Activated CD4-positive, alpha-beta T cell treated with anti-CD3 and anti-CD28 coated beads for 36 hours (primary cell): ENCODE results near the gene PI3. TPM values are rescaled to one million over a fixed set of nuclear protein-coding genes. Genes with fewer than 3 reads are reported as not detected.
"Not testable (repeated sequence)": the region's sequence is repeated elsewhere in the genome, so short reads cannot be mapped to it uniquely, and the experiment has no call there.

Experiments
- ATAC-seq: fragments of 200-7000 bp; cut with Tn5 transposase; one replicate; pipeline ENCODE4 v1.10.0; 2021; ENCODE audit warnings: mild to moderate bottlenecking, moderate library complexity
- CTCF ChIA-PET: fragments of 350-600 bp; sonication (Branson Sonifier 250); formaldehyde crosslinking; loops from one replicate; lab custom pipeline; 2021; ENCODE audit warnings: antibody characterized with exemption; lab: Charles Lee
- POLR2A ChIA-PET: fragments of 350-600 bp; sonication (Branson Sonifier 250); formaldehyde crosslinking; loops from one replicate; lab custom pipeline; 2021; ENCODE audit warnings: antibody characterized with exemption, inconsistent platforms; lab: Charles Lee
- DNase-seq: peaks from one replicate; pipeline ENCODE4 v3.0.0-alpha.2; 2020
- H3K27ac Mint-ChIP-seq: one replicate; pipeline ENCODE4 v1.8.0; 2021; ENCODE audit warnings: mixed read lengths
- H3K27me3 Mint-ChIP-seq: one replicate; pipeline ENCODE4 v1.8.0; 2021; ENCODE audit warnings: mixed read lengths
- H3K36me3 Mint-ChIP-seq: one replicate; pipeline ENCODE4 v1.8.0; 2021; ENCODE audit warnings: low read depth, mixed read lengths
- H3K4me1 Mint-ChIP-seq: one replicate; pipeline ENCODE4 v1.8.0; 2021; ENCODE audit warnings: mixed read lengths
- H3K4me3 Mint-ChIP-seq: one replicate; pipeline ENCODE4 v1.8.0; 2021; ENCODE audit warnings: mild to moderate bottlenecking, moderate library complexity, mixed read lengths
- H3K9me3 Mint-ChIP-seq: one replicate; pipeline ENCODE4 v1.8.0; 2021; ENCODE audit warnings: low read depth, mixed read lengths
- intact Hi-C, 2 experiments: fragments of 100-400 bp; cut with DNase I in 1 of 2; cut with micrococcal nuclease in 1 of 2; formaldehyde crosslinking; loops; one replicate each; pipeline versions ENCODE4 v1.14.2 to v1.15.1; 2022 to 2024; cut with DNase I, micrococcal nuclease
- total RNA-seq, 2 experiments: library from RNA; stranded (reverse); gene quantifications; one replicate each; pipeline ENCODE4 v1.2.3, GENCODE V29; 2021

The PI3 gene
- total RNA-seq: not detected

DNA sequence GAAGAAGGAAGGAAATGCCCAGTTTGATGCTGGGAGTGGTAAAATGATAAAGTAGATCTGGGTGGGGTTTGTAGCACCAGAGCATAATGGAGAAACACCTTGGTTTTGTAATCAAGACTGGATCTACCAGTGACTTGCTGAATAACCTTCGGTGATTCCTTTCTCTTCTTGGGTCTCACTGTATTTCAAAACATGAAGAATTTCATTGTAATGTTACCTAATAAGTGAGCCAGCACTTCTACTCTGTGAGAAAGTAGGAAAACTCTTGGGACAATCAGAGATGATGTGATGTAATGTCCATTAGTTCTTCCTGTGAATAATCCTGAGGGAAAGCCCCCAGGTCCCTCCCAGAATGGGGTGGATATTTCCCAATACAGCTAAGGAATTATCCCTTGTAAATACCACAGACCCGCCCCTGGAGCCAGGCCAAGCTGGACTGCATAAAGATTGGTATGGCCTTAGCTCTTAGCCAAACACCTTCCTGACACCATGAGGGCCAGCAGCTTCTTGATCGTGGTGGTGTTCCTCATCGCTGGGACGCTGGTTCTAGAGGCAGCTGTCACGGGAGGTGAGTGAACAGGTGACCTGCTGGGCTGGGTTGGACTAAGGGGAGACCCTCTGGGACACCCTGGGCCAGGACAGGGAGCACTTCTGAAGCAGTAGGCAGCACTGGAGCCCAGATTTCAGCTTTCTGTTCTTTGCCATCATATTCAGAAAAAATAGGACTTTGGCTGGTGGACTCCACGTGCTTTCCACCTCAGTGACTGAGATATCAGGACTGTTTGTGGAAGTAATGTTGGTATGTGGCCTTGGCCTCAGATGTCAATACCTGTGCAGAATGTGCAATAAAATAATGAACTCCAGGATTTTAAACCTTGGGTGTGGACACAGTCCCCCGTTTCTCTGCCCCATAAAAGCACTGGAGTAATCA, at the start of gene PI3:
TSS of gene PI3 (plus strand) at position 469 of the 931 bp plus-strand sequence. CDS start at position 490, 21 bp downstream.
- Mint-ChIP-seq H3K9me3 (no peaks in the 10 kb centered on the region), H3K27me3 (peaks cover 17% of the 10 kb centered on the region), H3K4me3 (no peak within 1 kb of the TSS), H3K27ac (no peak within 1 kb of the TSS), H3K4me1 (no peaks in the 10 kb centered on the region), H3K36me3 (no peaks in the 10 kb centered on the region)
- intact Hi-C loops: no loop called here
- ChIA-PET POLR2A (no interaction called here), CTCF (interaction anchor here (0.7 to 1.4 kb wide), 2 partner anchors 36 to 55 kb away, joined by 3 read pairs; no protein-coding TSS in a partner anchor)
- no peak for ATAC-seq
- DNase-seq: no peak

DNA sequence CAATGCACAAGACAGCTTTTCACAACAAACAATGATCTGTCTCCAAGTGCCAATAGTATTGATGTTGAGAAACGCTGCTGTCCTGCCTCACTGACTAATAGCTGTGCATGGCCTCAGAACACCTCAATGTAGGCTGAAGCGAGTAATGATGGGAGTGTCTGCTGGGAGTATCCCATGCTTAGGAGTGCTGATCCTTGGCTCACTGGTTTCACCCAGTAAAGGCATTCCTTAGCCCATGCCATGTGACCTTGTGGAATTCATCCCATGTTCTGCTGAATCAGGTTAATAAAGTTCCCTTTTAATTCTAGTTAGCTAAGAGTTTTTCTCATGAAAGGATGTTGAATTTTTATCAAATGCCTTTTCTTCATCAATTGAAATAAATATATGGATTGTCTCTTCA, 46.6 kb upstream of the PI3 start:
- no peaks in the 10 kb centered on the region for H3K36me3 Mint-ChIP-seq
- CTCF ChIA-PET: interaction anchor here (1.0 kb wide), 2 partner anchors 18 to 31 kb away, joined by 3 read pairs; no protein-coding TSS in a partner anchor
- no peaks in the 10 kb centered on the region for H3K9me3 Mint-ChIP-seq
- intact Hi-C loops: no loop called here
- H3K4me3 Mint-ChIP-seq: no peak overlapping the region
- no peak overlapping the region for H3K27ac Mint-ChIP-seq
- no peak for ATAC-seq
- no peak for DNase-seq
- peaks cover 25% of the 10 kb centered on the region for H3K27me3 Mint-ChIP-seq
- POLR2A ChIA-PET: no interaction called here
- no peaks in the 10 kb centered on the region for H3K4me1 Mint-ChIP-seq

GRCh38 chr20:45136911-45137310, 37.8 kb upstream of the PI3 start:
- Mint-ChIP-seq H3K36me3 (no peaks in the 10 kb centered on the region), H3K27ac (no peak overlapping the region), H3K27me3 (peaks cover 16% of the 10 kb centered on the region), H3K4me1 (no peaks in the 10 kb centered on the region), H3K4me3 (no peak overlapping the region), H3K9me3 (peaks cover 2% of the 10 kb centered on the region)
- ATAC-seq: no peak
- ChIA-PET POLR2A (no interaction called here), CTCF (interaction anchor here (1.2 kb wide), 1 partner anchor 157 kb away, joined by 8 read pairs; no protein-coding TSS in a partner anchor)
- DNase-seq: no peak
- intact Hi-C loops: no loop called here

DNA sequence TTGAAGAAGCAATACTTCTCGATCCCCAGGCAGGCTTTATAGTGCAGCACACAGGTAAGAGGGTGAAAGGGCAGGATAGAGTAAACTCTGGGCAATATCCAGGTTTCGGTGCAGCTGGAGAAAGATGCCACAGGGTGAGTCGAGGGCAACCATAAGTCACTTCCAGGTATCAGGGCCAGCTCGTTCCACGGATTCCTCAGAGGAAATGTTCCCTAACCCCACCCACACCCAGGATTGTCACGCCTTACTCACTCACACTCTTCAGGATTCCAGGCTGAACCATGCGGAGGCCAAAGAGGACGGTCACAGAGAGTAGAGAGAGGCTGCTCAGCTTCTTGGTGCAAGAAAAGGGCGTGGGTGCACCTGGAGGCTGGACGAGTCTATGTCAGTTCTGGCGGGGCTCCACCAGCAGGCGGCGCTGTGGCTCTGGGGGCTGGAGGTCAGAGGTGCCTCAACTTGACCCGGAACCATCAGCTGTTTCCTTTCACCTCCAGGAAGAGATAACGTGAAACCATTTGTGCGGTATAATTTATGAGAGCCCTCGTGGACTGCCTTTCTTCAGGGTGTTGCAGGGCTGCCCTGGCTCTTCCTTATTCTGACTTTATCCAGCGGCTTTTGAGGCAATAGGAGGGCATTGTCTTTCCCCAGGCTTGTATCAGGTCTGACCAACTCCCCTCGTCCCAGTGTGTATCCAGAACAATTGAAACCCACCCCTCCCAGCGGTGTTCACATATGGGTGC, 36.0 kb upstream of the PI3 start:
- peaks cover 2% of the 10 kb centered on the region for H3K9me3 Mint-ChIP-seq
- intact Hi-C loops: loop anchor here (1.0 to 2.0 kb wide), 4 partner anchors 90 to 153 kb away; no protein-coding TSS in a partner anchor
- H3K4me3 Mint-ChIP-seq: no peak overlapping the region
- ChIA-PET POLR2A (no interaction called here), CTCF (interaction anchor here (0.6 to 2.6 kb wide), 34 partner anchors 9 to 632 kb away, joined by 3 to 23 read pairs (median 4); partner anchors contain the start of genes KCNS1, PI3, SEMG2 and WFDC12)
- DNase-seq (peak; percentile 92), ATAC-seq (peak; percentile 91)
- no peaks in the 10 kb centered on the region for H3K36me3 Mint-ChIP-seq
- peaks cover 9% of the 10 kb centered on the region for H3K27me3 Mint-ChIP-seq
- H3K27ac Mint-ChIP-seq: no peak overlapping the region
- no peaks in the 10 kb centered on the region for H3K4me1 Mint-ChIP-seq

DNA sequence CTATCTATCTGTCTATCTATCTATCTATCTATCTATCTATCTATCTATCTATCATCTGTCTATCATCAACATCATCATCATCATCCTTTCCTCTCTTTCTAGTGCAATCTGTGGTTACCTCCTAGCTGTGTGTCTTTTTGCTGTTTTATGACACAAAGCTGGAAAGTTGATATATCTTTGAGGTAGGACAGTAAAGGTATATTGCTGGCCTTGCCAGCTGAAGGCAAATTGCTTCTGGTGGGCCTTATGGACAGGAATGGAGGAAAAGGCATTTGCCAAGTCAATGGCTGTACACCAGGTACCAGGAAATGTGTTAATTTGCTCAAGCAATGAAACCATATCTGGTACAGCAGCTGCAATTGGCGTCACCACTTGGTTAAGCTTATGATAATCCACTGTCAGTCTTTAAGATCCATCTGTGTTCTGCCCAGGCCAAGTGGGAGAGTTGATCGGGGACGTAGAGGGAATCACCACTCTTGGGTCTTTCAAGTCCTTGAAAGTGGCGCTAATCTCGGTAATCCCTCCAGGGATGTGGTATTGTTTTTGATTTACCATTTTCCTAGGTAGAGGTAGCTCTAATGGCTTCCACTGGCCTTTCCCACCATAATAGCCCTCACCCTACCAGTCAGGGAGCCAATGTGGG, 34.8 kb upstream of the PI3 start:
- intact Hi-C loops: loop anchor here (1.0 to 2.0 kb wide), 3 partner anchors 89 to 151 kb away; no protein-coding TSS in a partner anchor
- POLR2A ChIA-PET, ATAC-seq, H3K4me3 Mint-ChIP-seq, H3K4me1 Mint-ChIP-seq, DNase-seq, H3K27me3 Mint-ChIP-seq, H3K27ac Mint-ChIP-seq, H3K9me3 Mint-ChIP-seq, H3K36me3 Mint-ChIP-seq: not testable (repeated sequence)
- CTCF ChIA-PET: interaction anchor here (0.6 to 2.6 kb wide), 25 partner anchors 10 to 154 kb away, joined by 3 to 23 read pairs (median 5); partner anchors contain the start of genes KCNS1 and WFDC12

- H3K27ac Mint-ChIP-seq: no peak overlapping the region
- ATAC-seq (no peak), DNase-seq (no peak)
- no peaks in the 10 kb centered on the region for H3K36me3 Mint-ChIP-seq
- H3K27me3 Mint-ChIP-seq: peaks cover 6% of the 10 kb centered on the region
- H3K4me1 Mint-ChIP-seq: no peaks in the 10 kb centered on the region
- intact Hi-C loops: no loop called here
- no peak overlapping the region for H3K4me3 Mint-ChIP-seq
- ChIA-PET CTCF (interaction anchor here (1.0 to 1.1 kb wide), 2 partner anchors 145 to 153 kb away, joined by 4 read pairs; no protein-coding TSS in a partner anchor), POLR2A (no interaction called here)
- H3K9me3 Mint-ChIP-seq: no peaks in the 10 kb centered on the region
Observed at GRCh38 chr20:45140836-45141235, 33.9 kb upstream of the PI3 start.

- intact Hi-C loops: no loop called here
- Mint-ChIP-seq H3K27ac (no peak overlapping the region), H3K27me3 (peaks cover 15% of the 10 kb centered on the region), H3K4me3 (no peak overlapping the region), H3K4me1 (no peaks in the 10 kb centered on the region), H3K9me3 (no peaks in the 10 kb centered on the region), H3K36me3 (no peaks in the 10 kb centered on the region)
- no peak for DNase-seq
- ATAC-seq: no peak
- ChIA-PET POLR2A (no interaction called here), CTCF (no interaction called here)
Observed at GRCh38 chr20:45149062-45149461, 25.6 kb upstream of the PI3 start.

GRCh38 chr20:45152405-45152804, 22.3 kb upstream of the PI3 start:
- ChIA-PET CTCF (interaction anchor here (0.9 kb wide), 1 partner anchor 37 kb away, joined by 3 read pairs; the partner anchor contains the start of gene WFDC5), POLR2A (no interaction called here)
- Mint-ChIP-seq H3K27ac (no peak overlapping the region), H3K36me3 (no peaks in the 10 kb centered on the region), H3K27me3 (peaks cover 30% of the 10 kb centered on the region), H3K4me1 (no peaks in the 10 kb centered on the region), H3K4me3 (no peak overlapping the region), H3K9me3 (no peaks in the 10 kb centered on the region)
- intact Hi-C loops: no loop called here
- DNase-seq (no peak), ATAC-seq (no peak)

GRCh38 chr20:45153147-45153546, 21.6 kb upstream of the PI3 start:
- Mint-ChIP-seq H3K4me3 (no peak overlapping the region), H3K4me1 (no peaks in the 10 kb centered on the region), H3K27ac (no peak overlapping the region), H3K36me3 (no peaks in the 10 kb centered on the region), H3K9me3 (peaks cover under 1% of the 10 kb centered on the region), H3K27me3 (peaks cover 28% of the 10 kb centered on the region)
- POLR2A ChIA-PET: no interaction called here
- DNase-seq (no peak), ATAC-seq (no peak)
- CTCF ChIA-PET: no interaction called here
- intact Hi-C loops: no loop called here

DNA sequence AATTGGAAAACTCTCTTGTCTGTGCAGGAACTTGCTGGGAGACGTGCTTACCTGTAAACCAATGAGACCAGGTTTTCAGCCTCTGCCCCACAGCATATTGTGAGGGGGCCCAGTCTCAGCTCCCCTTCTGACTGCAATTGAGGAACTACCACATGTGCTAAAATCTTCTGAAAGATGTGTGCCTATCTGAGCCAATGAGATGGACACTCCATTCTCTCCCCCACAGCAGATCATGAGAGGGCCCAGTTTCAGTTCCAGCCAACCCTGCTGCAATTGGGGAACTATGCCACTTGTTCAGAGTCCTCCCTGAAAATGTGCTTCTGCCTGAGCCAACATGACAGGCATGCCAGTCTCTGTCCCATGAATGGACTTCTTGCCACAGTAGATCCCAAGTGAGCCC, 20.9 kb upstream of the PI3 start:
- ChIA-PET CTCF (no interaction called here), POLR2A (no interaction called here)
- ATAC-seq (no peak), DNase-seq (no peak)
- H3K4me3 Mint-ChIP-seq: no peak overlapping the region
- intact Hi-C loops: no loop called here
- H3K9me3 Mint-ChIP-seq: peaks cover 7% of the 10 kb centered on the region
- H3K4me1 Mint-ChIP-seq: no peaks in the 10 kb centered on the region
- no peak overlapping the region for H3K27ac Mint-ChIP-seq
- H3K27me3 Mint-ChIP-seq: peaks cover 32% of the 10 kb centered on the region
- no peaks in the 10 kb centered on the region for H3K36me3 Mint-ChIP-seq

DNA sequence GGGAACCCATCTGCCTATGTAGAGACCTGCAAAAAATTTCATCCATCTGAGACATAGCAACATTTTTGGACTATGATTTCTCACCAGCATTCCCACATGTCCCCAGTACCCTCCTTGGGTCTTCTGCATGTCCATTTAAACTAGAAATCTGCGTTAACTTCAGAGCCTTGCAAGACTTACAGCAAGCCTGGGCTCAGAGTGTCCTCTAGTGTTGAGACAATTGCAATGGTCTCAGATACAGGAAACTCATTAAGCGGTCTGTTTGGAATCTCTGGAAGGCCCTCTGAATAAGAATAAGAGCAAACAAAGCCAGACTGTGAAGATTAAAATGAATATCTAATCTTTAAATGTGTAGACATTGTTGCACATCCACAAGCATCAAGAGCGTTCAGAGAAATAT, 20.5 kb upstream of the PI3 start:
- POLR2A ChIA-PET: no interaction called here
- Mint-ChIP-seq H3K27me3 (peaks cover 34% of the 10 kb centered on the region), H3K4me1 (no peaks in the 10 kb centered on the region), H3K9me3 (peaks cover 11% of the 10 kb centered on the region), H3K4me3 (no peak overlapping the region), H3K36me3 (no peaks in the 10 kb centered on the region), H3K27ac (no peak overlapping the region)
- DNase-seq: no peak
- ATAC-seq: no peak
- intact Hi-C loops: no loop called here
- CTCF ChIA-PET: interaction anchor here (0.7 kb wide), 1 partner anchor 309 kb away, joined by 3 read pairs; no protein-coding TSS in a partner anchor
